Measurements from ENCODE around the gene MRPL33.

The MRPL33 gene

DNA sequence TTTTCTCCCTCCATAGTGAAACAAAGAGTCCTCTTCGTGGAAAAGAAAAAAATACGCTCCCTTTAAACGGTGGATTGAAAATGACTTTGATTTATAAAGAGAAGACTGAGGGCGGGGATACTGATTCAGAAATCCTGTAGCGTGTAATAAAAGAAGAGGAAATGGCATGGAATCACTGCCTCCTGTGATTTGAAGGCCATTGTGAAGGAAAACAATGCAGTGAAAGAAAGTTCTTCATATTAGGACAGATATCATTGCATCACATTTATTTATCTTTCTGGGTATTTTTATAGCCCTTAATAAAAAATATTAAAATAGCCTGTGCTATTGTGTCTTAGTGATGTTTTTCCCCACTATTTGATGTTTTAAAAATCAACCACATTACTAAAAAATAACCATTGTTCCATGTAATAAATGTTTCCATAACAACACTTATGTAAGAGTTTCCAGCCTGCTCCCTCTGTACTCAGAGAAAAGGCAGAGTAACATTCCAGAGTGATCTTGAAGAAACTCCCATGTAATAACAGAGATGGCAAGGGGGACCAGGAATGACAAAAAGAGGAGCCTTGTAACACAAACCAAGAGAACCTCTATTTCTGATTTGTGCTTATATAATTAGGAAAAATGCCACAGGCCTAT, 8.0 kb downstream of the MRPL33 start:
- DNase-seq = no peak

DNA sequence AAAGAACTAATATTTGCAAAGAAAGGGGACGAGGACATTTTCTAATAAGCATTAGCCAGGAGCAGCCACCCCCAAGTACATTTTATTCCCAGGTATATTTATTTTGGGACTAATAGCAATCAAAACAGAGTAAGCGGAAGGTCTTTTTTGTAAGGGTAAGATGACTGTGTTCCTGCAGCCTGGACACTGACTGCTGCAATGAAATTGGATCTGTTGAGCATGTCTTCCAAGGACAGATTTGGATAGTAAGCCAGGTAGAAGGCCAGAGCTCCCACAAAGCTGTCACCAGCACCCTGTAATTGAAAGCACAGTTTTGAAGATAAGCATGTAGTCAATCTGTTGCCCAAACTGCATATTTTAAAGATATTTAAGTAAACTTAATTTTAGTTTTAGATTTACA, 10.0 kb downstream of the MRPL33 start:
- DNase-seq = no peak

- no peak for DNase-seq
Observed at GRCh38 chr2:27782701-27783100, 11.2 kb downstream of the MRPL33 start.

- no peak for DNase-seq
Observed at GRCh38 chr2:27790796-27791195, 19.3 kb downstream of the MRPL33 start.

DNA sequence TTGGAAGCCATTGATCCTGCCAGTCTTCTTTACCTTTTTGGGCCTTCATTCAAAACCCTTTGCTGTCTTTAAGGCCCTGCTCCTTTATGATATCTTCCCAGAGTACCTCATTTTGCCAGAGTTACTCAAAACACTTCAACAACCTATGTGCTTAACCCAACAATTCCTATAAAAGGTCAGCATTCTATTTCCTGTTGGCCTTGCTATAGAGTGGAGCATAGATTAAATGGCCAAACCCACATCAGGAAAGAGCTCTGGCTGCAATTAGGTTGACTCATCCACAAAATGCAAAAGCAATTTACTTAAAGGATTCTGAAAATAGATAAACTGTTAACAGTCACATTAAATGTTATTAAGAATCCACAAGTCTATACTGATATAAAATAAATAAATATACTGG, 21.2 kb downstream of the MRPL33 start:
- DNase-seq = no peak

DNA sequence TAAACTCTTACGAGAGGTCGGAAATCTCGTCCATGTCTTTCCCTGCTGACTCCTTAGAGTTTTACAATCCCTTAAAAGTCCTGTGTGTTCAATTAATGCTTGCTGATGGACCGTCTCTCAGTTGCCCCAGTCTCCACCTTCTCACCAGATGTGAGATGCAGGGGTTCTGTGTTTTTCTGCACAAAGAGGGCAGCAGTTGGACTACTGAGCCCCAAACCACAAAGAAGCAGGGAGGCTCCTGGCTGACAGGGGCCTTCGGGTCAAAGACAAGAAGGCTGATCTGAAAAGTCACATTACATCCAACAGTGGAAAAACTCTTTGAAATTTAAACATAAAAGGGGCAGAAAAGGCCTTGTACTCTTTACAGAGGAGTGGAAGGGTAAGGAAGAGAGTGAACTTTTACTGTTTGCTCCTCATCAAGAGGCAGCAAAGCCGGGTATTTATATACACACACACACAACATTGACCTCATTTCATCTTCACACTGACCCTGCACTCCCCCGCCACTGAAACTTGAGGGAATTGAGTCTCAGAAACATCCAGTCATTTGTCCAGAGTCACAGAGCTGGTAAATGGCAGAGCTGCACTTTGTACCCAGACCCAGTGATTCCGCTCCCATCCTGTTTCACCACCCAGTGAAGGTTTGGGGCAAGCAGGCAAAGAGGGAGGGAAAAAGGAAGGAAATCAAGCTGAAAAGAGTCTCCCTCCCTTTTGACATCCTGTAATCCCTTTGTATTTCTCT, 23.7 kb downstream of the MRPL33 start:
- no peak for DNase-seq

DNA sequence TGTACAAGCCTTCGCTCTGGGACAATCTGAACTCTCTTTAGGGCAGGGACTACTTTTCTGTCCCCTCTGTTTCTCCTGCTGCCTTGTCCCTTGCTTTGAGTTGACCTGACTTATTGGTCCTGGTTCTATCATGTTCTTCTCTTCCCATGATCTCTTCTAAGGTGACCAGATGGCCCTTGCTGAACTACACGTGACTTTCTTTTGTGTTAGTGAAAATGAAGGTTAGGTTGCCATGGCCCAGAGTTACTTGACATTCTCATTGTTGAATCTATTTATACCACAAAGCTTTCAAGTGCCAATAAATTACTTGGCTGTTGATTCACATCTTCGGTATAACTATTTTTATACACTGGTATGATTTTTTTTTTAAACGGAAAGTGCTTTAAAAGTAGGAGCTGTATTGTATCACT, 24.4 kb downstream of the MRPL33 start:
- no peak for DNase-seq

DNA sequence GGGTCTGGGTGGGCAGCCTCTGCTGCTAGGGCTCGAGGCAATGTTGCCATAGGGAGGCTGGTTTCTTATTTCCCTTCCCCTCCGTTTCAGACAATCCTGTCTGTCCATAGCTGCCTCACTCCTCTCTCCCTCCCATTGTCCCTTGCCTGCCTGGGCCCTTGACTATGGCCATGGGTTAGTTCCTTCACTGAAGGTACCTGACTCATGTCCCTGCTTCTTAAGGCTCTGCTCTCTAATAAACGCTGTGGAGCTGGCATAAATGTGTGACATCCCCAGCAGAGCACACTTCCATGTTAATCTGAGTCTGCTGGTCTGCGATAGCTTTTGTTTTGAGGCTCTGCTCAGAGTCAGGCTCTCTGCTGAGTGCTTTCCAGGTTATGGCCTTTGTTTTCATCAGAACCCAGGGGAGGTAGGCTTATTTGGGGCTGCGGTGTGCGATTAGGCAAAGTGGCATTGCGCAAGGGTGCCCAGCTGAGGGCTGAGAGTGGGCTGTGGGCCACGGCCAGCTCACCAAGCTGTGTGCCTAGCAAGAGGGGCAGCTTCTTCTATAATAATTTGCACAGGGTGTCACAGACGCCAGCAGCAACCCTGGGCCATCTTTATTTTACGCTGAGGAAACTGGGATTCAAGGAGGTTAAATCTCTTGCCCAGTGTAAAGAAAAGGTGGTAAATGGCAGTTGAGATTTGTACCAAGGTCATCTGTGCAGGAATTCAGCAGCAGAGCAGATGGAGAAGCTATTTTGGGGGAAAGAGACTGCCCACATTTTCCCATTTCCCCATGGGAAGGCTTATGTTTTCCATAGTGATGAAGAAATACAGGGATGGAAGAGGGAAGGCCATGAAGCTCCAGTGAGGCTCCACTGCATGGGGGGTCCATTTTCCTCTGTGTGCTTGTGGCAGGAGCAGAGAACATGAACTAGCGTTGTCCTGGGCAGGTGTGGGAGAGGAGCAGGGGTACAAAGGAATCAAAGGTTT, 25.6 kb downstream of the MRPL33 start:
- DNase-seq = no peak

DNA sequence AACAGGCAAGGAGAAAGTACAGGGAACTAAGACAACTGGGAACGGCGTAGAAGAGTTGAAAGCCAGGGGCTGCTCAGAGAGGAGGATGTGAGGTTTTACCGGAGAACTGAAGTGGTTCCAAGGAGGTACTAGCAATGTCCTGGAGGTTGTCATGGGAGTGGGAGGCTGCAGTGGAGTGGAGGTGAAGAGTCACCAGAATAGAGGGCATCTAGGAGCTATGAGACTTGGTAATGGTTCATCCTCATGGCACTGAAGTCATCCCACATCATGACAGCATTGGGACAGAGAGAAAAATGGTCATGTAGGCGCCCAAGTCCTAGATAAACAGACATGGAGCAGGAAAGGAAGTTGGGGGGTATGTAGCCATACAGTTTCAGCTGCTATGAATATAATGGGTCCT, 26.3 kb downstream of the MRPL33 start:
- DNase-seq = no peak

DNA sequence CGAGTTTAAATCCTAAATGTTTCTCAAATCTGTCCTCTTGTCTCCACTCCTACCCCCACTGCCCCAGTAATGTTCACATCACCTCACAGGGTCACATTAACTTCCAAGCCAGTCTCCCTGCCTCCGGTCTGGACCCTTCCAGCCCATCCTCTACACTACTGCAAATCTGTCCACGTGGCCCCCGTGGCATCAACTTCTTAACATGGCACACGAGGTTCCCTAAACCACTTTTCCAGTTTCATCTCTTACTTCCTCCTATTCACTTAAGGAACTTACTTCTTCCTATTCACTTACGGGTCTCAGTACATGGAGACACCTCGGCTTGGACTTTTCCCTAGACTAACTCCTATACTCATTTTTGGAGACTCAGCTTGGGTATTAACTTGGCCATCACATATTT, 27.0 kb downstream of the MRPL33 start:
- no peak for DNase-seq

DNA sequence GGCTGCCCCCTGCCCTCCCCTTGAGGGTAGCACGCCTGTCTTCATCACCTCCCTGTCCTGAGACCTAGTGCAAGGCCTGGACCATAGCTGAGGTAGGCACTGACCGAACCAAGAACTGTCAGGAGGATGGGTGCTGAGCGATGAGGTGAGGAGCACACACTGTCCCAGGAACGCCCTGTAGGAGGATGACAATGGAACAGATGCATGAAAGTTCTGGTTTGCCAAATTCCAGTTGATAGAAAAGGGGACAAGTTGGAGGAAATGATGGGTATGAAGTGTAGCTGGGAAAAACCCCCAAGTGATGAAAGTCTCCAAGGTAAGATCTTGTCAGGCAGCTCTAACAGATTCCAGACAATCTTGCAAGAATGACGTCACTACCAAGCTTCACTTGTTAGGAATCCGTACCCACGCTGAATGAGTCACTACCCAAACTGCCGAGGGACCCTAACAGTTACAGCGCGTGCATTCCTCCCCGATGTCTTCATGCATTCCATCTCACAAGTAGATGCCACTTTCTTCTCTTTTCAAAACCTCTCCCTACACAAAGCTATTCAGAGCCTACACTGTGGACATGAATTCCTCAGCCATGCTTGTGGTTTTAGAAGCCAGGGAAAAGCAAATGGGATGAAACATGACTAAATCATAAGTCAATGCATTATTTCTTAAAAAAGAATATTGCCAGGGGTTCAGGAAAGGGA, 27.6 kb downstream of the MRPL33 start:
- peak; percentile 77 for DNase-seq

DNA sequence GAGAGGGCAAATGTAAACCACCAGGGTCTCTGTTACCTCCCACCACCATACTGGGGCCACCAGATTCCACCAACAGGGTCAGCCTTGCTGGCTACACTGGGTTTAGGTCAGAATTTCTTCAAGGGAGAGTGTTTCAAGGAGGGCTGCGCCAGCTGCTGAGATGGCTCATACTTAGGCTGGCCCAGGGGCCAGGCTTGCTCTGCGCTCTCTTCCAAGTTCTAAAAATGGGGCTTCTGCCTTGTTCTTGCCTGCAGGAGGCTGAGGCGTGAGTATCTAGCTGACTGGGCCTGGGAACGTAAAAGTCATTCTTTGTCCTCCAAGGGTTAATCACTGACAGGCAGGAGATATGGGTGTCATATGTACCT, 28.1 kb downstream of the MRPL33 start:
- peak; percentile 18 for DNase-seq

DNA sequence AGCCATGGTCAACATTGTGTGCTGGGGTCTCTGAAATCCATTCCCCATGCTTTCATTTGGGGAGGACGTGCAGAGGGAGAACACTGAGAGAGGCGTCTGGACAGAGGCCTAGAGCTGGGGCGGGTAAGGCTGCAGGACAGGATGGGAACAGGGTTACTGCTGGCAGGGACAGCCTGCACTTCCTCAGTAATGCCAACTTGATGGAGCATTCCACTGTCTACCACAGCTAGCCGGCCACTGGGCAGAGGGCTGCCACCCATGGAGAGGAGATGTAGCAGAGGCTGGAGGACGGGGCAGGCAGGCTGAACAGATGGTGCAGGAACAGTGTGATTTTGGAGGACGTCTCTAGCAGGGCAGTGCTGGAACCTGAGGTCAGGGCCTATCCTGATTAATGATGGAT, 29.3 kb downstream of the MRPL33 start:
- no peak for DNase-seq

DNA sequence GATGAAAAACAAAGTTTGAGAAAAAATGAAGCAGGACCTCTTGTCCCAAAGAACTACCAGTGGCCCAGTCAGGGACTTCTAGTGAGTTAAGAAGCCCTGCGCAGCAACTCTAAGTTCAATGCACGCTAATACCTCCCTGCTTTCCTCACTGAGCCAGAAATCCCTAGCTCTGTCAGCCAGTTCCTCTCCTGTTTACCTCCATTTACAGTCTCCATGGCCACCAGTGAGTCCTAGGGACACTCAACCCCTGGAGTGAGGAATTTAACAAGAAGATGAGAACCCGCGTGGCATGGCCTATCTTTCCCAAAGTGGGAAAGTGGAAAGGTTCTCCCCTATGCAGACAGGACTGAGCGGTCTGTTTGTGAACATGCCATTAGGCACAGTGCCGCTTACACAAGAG, 31.0 kb downstream of the MRPL33 start:
- no peak for DNase-seq

GRCh38 chr2:27803046-27803445, 31.5 kb downstream of the MRPL33 start:
- no peak for DNase-seq

DNA sequence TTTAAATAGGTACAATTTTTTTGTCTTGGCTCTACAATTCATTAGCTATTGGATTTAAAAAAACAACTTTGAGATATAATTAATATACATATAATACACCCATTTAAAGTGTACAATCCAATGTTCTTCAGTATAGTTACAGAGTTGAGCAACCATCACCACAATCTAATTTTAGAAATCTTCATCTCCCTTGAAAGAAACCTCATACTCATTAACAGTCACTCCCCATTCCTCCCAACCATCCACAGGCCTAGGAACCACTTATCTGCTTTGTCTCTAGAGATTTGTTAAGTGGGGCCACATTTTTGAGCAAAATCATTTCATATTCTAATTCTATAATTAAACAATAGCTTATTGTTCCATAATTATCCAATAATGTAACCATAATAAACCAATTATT, 32.6 kb downstream of the MRPL33 start:
- DNase-seq = no peak

DNA sequence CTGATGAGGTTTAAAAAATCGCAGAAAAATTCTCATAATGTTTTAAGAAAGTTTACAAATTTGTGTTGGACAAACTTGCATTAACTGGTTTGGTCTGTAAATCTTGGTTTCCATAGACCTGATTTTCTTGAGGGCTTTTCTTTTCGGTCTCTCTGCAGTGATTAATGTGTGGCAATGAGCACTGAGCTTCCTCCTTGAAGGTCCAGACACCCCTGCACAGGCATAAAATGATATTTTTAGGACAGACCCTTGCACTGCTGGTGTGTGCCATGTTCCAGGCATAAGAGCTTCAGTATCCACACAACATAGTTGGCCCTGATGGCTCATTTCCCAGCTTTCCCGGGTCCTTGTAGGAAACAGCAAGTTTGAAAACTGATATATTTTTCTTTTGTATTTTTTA, 33.7 kb downstream of the MRPL33 start:
- no peak for DNase-seq

- no peak for DNase-seq
Observed at GRCh38 chr2:27806311-27807059, 35.0 kb downstream of the MRPL33 start.

DNA sequence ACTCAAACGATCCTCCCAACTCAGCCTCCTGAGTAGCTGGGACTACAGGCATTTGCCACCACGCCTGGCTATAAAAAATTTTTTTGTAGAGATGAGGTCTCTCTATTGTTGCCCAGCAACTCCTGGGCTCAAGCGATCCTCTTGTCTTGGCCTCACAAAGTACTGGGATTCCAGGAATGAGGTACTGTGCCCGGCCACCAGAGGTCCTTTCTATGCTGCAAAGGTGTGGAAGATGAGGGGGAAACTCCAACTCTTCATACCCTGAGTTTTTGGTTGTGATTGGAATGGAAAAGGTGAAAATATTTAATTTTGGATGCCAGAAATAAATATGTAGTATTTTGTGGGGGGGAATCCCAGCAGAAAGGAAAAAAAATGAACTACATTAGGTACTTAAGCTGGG, 36.0 kb downstream of the MRPL33 start:
- no peak for DNase-seq

- DNase-seq = no peak
Observed at GRCh38 chr2:27808418-27808817, 36.9 kb downstream of the MRPL33 start.

GRCh38 chr2:27808984-27809383, 37.5 kb downstream of the MRPL33 start:
- DNase-seq = no peak

GRCh38 chr2:27809761-27810241, 38.3 kb downstream of the MRPL33 start:
- no peak for DNase-seq

Measured in eye (tissue), 1 donor.